K562 (cell line): ENCODE data around the gene TOM1. TPM values are rescaled to one million over a fixed set of nuclear protein-coding genes. Genes with fewer than 3 reads are reported as not detected.

Experiments used
- CSDE1 ChIP-seq, 2 experiments: fragments of 450-650 bp; IDR thresholded peaks; 2 replicates each; pipeline ENCODE4 v1.6.1; 2016; ENCODE audit warnings: mild to moderate bottlenecking in 1 of 2
- GABPB1 ChIP-seq: sonication (generic); formaldehyde crosslinking; IDR thresholded peaks from 2 replicates; pipeline ENCODE4 v1.8.0; 2022; ENCODE audit warnings: mild to moderate bottlenecking, missing genetic modification reagents
- HNRNPK ChIP-seq: fragments of 200-400 bp; formaldehyde crosslinking; IDR thresholded peaks from one replicate; pipeline ENCODE4 v1.6.1; 2018; ENCODE audit warnings: mild to moderate bottlenecking, low read depth, low read length; ENCODE audit not compliant: poor library complexity, severe bottlenecking
- JUND ChIP-seq, 2 experiments: IDR thresholded peaks; 2 replicates in 1 of 2; 3 replicates in 1 of 2; pipeline ENCODE4 v1.6.1; 2011; ENCODE audit warnings: borderline replicate concordance in 2 of 2, low read depth in 2 of 2, low read length in 2 of 2, improper control_type of control experiment in 1 of 2, missing biosample characterization in 1 of 2, missing genetic modification characterization in 1 of 2, missing genetic modification reagents in 1 of 2
- KLF6 ChIP-seq: fragments of 250-450 bp; sonication (Bioruptor Pico); IDR thresholded peaks from 2 replicates; pipeline ENCODE4 v1.4.0; 2020; ENCODE audit warnings: mild to moderate bottlenecking, moderate library complexity, borderline replicate concordance
- MBD2 ChIP-seq: sonication (generic); IDR thresholded peaks from 2 replicates; pipeline ENCODE4 v1.6.1; 2016; ENCODE audit warnings: low read depth, borderline replicate concordance
- MEF2D ChIP-seq: conservative IDR thresholded peaks from 2 replicates; pipeline ENCODE4 v1.6.1; 2016; ENCODE audit warnings: low read depth, missing genetic modification characterization, missing compliant biosample characterization
- PHB ChIP-seq: fragments of 250-450 bp; sonication (Bioruptor Pico); IDR thresholded peaks from 2 replicates; pipeline ENCODE4 v1.5.0; 2021
- POLR2B ChIP-seq: fragments of 450-650 bp; IDR thresholded peaks from 2 replicates; pipeline ENCODE4 v1.6.1; 2018; ENCODE audit warnings: low read depth; ENCODE audit not compliant: partially characterized antibody
- RAD21 ChIP-seq, 2 experiments: fragments of 250-450 bp in 1 of 2; fragments of 450-650 bp in 1 of 2; sonication (Bioruptor Pico) in 1 of 2; formaldehyde crosslinking in 1 of 2; IDR thresholded peaks in 1 of 2; conservative IDR thresholded peaks in 1 of 2; 2 replicates each; pipeline versions ENCODE4 v1.4.0 to v1.8.0; 2020 to 2022; ENCODE audit warnings: mild to moderate bottlenecking in 2 of 2, moderate library complexity in 1 of 2
- RFX7 ChIP-seq: fragments of 250-450 bp; sonication (Bioruptor Pico); IDR thresholded peaks from 2 replicates; pipeline ENCODE4 v1.5.1; 2021; ENCODE audit warnings: mild to moderate bottlenecking
- SAFB2 ChIP-seq: fragments of 200-400 bp; formaldehyde crosslinking; IDR thresholded peaks from 2 replicates; pipeline ENCODE4 v1.6.1; 2018; ENCODE audit warnings: borderline replicate concordance, low read length, low read depth, moderate library complexity; ENCODE audit not compliant: severe bottlenecking
- SMARCA5 ChIP-seq: fragments of 450-650 bp; IDR thresholded peaks from 2 replicates; pipeline ENCODE4 v1.6.1; 2016
- STAG1 ChIP-seq: sonication (generic); formaldehyde crosslinking; IDR thresholded peaks from 2 replicates; pipeline ENCODE4 v1.5.0; 2020; ENCODE audit warnings: missing genetic modification reagents, borderline replicate concordance
- WHSC1 ChIP-seq: IDR thresholded peaks from one replicate; pipeline ENCODE4 v1.6.1; 2012; ENCODE audit warnings: low read length, control low read depth, inconsistent platforms
- ZNF354B ChIP-seq: fragments of 250-450 bp; sonication (Bioruptor Pico); IDR thresholded peaks from 2 replicates; pipeline ENCODE4 v1.4.0; 2020
- ZNF584 ChIP-seq: fragments of 200-800 bp; sonication (Bioruptor generic); IDR thresholded peaks from 2 replicates; pipeline ENCODE4 v1.6.1; 2016; ENCODE audit warnings: low read depth, mild to moderate bottlenecking, missing genetic modification characterization, missing compliant biosample characterization
- ZNF75A ChIP-seq: fragments of 450-650 bp; formaldehyde crosslinking; IDR thresholded peaks from 2 replicates; pipeline ENCODE4 v1.4.0; 2020; ENCODE audit warnings: mild to moderate bottlenecking
- ZNF77 ChIP-seq: fragments of 250-450 bp; sonication (Bioruptor Pico); IDR thresholded peaks from 2 replicates; pipeline ENCODE4 v1.5.0; 2020
- ZNF778 ChIP-seq: fragments of 450-650 bp; formaldehyde crosslinking; IDR thresholded peaks from 2 replicates; pipeline ENCODE4 v1.4.0; 2020; ENCODE audit warnings: mild to moderate bottlenecking, moderate library complexity
- ZSCAN29 ChIP-seq: fragments of 450-650 bp; IDR thresholded peaks from 2 replicates; pipeline ENCODE4 v1.6.1; 2017
- polyA plus RNA-seq, 8 experiments: library from polyadenylated mRNA; depleted of rRNA in 4 of 8; stranded (reverse) in 5 of 8; unstranded in 3 of 8; fragments of >200 nt; fragmentation: Nextera tagmentation in 2 of 8; fragmentation: Illumina TruSeq in 1 of 8; extraction: Ambion mirVana in 2 of 8; extraction: Trizol in 1 of 8; gene quantifications; 2 replicates each; pipeline versions ENCODE4 v1.2.1 to v1.2.3, GENCODE V29; 2011 to 2014; ENCODE audit warnings: inconsistent platforms in 1 of 8, missing spikeins in 1 of 8
- total RNA-seq, 7 experiments: library from RNA; depleted of rRNA in 6 of 7; stranded (reverse); fragments of >200 nt in 6 of 7; fragmentation: Illumina TruSeq in 2 of 7; extraction: Trizol in 2 of 7; gene quantifications; 2 replicates each; pipeline versions ENCODE4 v1.2.1 to v1.2.3, GENCODE V29; 2011 to 2021; ENCODE audit warnings: low replicate concordance in 1 of 7
- TF ChIP-seq, protein P1 (sequence below): sonication (generic); formaldehyde crosslinking; IDR thresholded peaks from 2 replicates; pipeline ENCODE4 v1.8.0; 2022; ENCODE audit warnings: missing genetic modification reagents, mild to moderate bottlenecking, moderate library complexity, borderline replicate concordance
- TF ChIP-seq, protein P2 (sequence below): fragments of 250-450 bp; sonication (Bioruptor Pico); IDR thresholded peaks from 2 replicates; pipeline ENCODE4 v1.8.0; 2022; ENCODE audit warnings: inconsistent platforms
- TF ChIP-seq, protein P3 (sequence below), 3 experiments: fragments of 200-800 bp in 1 of 3; sonication (Bioruptor generic) in 1 of 3; sonication (generic) in 1 of 3; formaldehyde crosslinking in 1 of 3; IDR thresholded peaks; 2 replicates each; pipeline versions ENCODE4 v1.6.1 to v1.8.0; 2016 to 2022; ENCODE audit warnings: mild to moderate bottlenecking in 2 of 3, missing compliant biosample characterization in 2 of 3, missing genetic modification characterization in 2 of 3, missing genetic modification reagents in 1 of 3

The TOM1 gene
- total and polyA plus RNA-seq, 9 of the 15 experiments (the other 6 are each of a cell fraction or from before 2014, with no cell fraction given): 0.64 to 20.6 (median 12.0) TPM

DNA sequence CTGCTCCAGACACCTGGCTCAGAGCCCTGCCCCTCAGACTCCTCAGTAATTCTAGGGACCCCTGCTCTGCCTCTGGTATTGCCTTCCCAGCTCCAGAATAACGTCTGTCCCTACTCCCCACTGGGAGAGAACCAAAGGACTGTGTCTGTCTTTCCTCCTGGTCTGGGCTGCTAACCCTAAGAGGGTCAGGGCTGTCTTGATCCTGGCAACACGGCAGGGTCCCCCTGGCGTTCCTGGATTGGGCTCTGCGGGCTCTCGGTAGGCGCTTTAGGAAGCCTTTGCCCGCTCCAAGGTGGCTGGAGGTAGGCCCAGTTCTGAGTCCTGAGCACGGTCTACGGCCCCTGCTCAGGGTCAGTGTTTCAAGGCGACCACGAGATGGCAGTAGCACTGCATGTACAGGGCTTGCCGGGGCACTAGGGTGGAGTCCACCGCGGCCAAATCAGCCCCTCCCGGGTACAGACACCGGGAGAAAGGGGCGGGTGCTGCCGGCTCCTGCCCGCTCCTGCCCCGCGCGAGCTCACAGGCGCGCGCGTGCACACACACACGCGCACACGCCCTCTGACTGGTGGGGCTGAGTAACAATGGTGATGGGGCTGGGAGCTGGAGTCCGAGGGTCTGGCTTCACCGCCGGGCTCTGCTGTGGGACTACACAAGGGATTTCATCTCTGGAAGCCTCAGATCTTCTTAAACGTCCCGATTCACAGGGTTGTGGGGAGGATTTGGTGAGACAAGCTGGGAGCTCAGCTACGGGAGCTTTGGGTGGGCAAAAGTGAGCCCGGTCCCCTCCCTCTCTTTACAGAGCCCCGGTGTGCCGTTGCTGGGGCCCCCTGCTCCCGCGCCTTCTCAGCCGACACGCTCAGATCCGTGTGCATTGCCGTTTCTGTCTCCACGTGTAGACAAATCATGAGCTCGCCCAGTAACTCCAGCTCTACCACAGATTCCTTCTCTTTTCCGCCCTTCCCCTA lies 51.1 kb downstream of the TOM1 start (continued):
- TF ChIP-seq RAD21 (CRISPR knock-in tag; conservative IDR thresholded peaks at IDR 0.05 in 1 of 2, IDR thresholded peaks at IDR 0.05 in 1 of 2) (peak; percentile 85 to 87), ZNF75A (CRISPR knock-in tag) (no peak), ZNF778 (no peak), ZNF77 (CRISPR knock-in tag) (no peak), SAFB2 (no peak), ZNF354B (CRISPR knock-in tag) (no peak), ZNF584 (CRISPR knock-in tag) (no peak), HNRNPK (no peak), WHSC1 (no peak), SMARCA5 (0 out of 2 replicates have a peak, but pooled peaks have one; percentile 1), KLF6 (CRISPR knock-in tag) (peak; percentile 19; the same call in 1 of the 2 replicates), POLR2B (no peak), PHB (CRISPR knock-in tag) (no peak), MEF2D (tag) (no peak), RFX7 (CRISPR knock-in tag) (no peak), JUND (IDR thresholded peaks at IDR 0.05; ENCODE audit: borderline replicate concordance, low read depth, low read length) (peak; percentile 28; the same call in 1 of the 2 replicates), JUND (tag; IDR thresholded peaks at IDR 0.05; ENCODE audit: borderline replicate concordance, low read depth, low read length) (no peak; the same call in 2 of the 3 replicates), ZSCAN29 (no peak), CSDE1 (IDR thresholded peaks at IDR 0.05) (no peak), MBD2 (no peak), STAG1 (peak; percentile 86; the same call in 1 of the 2 replicates), GABPB1 (CRISPR knock-in tag) (no peak)
- TF ChIP-seq, protein P1, sequence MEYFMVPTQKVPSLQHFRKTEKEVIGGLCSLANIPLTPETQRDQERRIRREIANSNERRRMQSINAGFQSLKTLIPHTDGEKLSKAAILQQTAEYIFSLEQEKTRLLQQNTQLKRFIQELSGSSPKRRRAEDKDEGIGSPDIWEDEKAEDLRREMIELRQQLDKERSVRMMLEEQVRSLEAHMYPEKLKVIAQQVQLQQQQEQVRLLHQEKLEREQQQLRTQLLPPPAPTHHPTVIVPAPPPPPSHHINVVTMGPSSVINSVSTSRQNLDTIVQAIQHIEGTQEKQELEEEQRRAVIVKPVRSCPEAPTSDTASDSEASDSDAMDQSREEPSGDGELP (CRISPR knock-in tag): peak; percentile 45; the same call in 1 of the 2 replicates
- TF ChIP-seq, protein P2, sequence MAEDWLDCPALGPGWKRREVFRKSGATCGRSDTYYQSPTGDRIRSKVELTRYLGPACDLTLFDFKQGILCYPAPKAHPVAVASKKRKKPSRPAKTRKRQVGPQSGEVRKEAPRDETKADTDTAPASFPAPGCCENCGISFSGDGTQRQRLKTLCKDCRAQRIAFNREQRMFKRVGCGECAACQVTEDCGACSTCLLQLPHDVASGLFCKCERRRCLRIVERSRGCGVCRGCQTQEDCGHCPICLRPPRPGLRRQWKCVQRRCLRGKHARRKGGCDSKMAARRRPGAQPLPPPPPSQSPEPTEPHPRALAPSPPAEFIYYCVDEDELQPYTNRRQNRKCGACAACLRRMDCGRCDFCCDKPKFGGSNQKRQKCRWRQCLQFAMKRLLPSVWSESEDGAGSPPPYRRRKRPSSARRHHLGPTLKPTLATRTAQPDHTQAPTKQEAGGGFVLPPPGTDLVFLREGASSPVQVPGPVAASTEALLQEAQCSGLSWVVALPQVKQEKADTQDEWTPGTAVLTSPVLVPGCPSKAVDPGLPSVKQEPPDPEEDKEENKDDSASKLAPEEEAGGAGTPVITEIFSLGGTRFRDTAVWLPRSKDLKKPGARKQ (CRISPR knock-in tag): no peak
- TF ChIP-seq, protein P3, sequence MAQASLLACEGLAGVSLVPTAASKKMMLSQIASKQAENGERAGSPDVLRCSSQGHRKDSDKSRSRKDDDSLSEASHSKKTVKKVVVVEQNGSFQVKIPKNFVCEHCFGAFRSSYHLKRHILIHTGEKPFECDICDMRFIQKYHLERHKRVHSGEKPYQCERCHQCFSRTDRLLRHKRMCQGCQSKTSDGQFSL (CRISPR knock-in tag; IDR thresholded peaks at IDR 0.05): no peak
- TF ChIP-seq, protein P3 (tag; IDR thresholded peaks at IDR 0.05): no peak
